Measurements from ENCODE around the gene SLC30A1. TPM values are rescaled to one million over a fixed set of nuclear protein-coding genes. Genes with fewer than 3 reads are reported as not detected.

SLC30A1 gene
- total and polyA plus RNA-seq, 2 of the 13 experiments (the other 11 are each of a cell fraction or from before 2014, with no cell fraction given): 5.9 to 24.4 TPM

DNA sequence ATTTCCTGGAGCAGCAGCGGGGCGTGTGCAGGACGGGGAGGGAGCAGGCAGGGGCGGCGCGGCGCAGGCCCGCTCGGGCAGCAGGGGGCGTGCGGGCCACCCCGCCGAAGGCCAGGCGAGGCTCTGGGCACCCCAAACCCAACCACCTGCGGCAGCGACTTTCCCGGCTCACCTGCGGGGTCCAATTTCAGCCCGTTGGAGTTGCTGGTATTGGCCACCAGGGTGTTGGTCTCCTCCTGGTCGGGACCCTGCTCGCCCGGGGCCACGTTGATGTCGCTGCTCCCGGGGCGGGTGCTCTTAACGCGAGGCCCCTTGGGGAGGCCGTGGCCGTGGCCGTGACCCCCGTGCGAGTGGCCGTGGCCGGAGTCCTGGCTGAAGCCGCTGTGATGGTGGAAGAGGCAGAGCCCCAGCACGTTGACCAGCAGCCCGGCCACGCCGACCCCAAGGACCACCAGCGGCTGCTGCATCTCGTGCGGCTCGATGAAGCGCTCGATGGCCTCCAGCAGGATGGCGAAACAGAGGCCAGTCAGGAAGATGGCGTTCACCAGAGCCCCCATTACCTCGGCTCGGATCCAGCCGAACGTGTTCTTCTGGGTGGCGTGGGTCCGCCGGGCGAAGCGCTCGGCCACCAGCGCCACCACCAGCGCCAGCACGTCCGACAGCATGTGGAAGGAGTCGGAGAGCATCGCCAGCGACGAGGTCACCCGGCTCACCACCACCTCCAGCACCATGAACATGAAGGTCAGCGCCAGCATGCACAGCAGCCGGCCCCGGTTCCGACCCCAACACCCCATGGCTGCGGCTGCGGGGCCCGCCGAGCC is 932 bp downstream of the SLC30A1 start (continued):
- TF ChIP-seq ZBTB38 (CRISPR knock-in tag; IDR thresholded peaks at IDR 0.05) (0 out of 2 replicates have a peak, but pooled peaks have one; percentile 51), ZNF768 (CRISPR knock-in tag; IDR thresholded peaks at IDR 0.05) (peak; percentile 73), SNAPC2 (CRISPR knock-in tag; IDR thresholded peaks at IDR 0.05) (peak; percentile 34; the same call in 1 of the 2 replicates), NFKB2 (CRISPR knock-in tag; IDR thresholded peaks at IDR 0.05; ENCODE audit: borderline replicate concordance) (peak; percentile 71; the same call in 1 of the 2 replicates), ZNF367 (CRISPR knock-in tag; IDR thresholded peaks at IDR 0.05; ENCODE audit: borderline replicate concordance) (no peak; the same call in 1 of the 2 replicates), ZNF350 (CRISPR knock-in tag; IDR thresholded peaks at IDR 0.05; ENCODE audit: borderline replicate concordance, low read depth) (no peak), NFIB (CRISPR knock-in tag; IDR thresholded peaks at IDR 0.05; ENCODE audit: borderline replicate concordance) (no peak), ZZZ3 (CRISPR knock-in tag; IDR thresholded peaks at IDR 0.05; ENCODE audit: borderline replicate concordance) (0 out of 2 replicates have a peak, but pooled peaks have one; percentile 55), REPIN1 (CRISPR knock-in tag; IDR thresholded peaks at IDR 0.05; ENCODE audit: borderline replicate concordance, low read depth) (peak; percentile 89), DNMT1 (CRISPR knock-in tag; IDR thresholded peaks at IDR 0.05) (no peak), EHMT2 (IDR thresholded peaks at IDR 0.05; ENCODE audit: borderline replicate concordance, low read depth, low read length) (no peak), AGO1 (IDR thresholded peaks at IDR 0.05; ENCODE audit: low read depth, low read length, poor library complexity, severe bottlenecking) (peak; percentile 37), MAFF (IDR thresholded peaks at IDR 0.05; ENCODE audit: low read depth, low read length) (no peak), TBP (CRISPR knock-in tag; IDR thresholded peaks at IDR 0.05) (no peak), ZNF225 (CRISPR knock-in tag; IDR thresholded peaks at IDR 0.05) (peak; percentile 53; the same call in 1 of the 2 replicates), ZNF639 (CRISPR knock-in tag; conservative IDR thresholded peaks at IDR 0.05) (no peak), TP53 (CRISPR knock-in tag; conservative IDR thresholded peaks at IDR 0.05) (no peak), TOPORS (CRISPR knock-in tag; IDR thresholded peaks at IDR 0.05) (peak; percentile 88), ZNF280D (CRISPR knock-in tag; IDR thresholded peaks at IDR 0.05) (no peak)
- TF ChIP-seq, protein P1, sequence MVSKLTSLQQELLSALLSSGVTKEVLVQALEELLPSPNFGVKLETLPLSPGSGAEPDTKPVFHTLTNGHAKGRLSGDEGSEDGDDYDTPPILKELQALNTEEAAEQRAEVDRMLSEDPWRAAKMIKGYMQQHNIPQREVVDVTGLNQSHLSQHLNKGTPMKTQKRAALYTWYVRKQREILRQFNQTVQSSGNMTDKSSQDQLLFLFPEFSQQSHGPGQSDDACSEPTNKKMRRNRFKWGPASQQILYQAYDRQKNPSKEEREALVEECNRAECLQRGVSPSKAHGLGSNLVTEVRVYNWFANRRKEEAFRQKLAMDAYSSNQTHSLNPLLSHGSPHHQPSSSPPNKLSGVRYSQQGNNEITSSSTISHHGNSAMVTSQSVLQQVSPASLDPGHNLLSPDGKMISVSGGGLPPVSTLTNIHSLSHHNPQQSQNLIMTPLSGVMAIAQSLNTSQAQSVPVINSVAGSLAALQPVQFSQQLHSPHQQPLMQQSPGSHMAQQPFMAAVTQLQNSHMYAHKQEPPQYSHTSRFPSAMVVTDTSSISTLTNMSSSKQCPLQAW (CRISPR knock-in tag; IDR thresholded peaks at IDR 0.05): peak; percentile 63; the same call in 1 of the 2 replicates
- TF ChIP-seq, protein P2, sequence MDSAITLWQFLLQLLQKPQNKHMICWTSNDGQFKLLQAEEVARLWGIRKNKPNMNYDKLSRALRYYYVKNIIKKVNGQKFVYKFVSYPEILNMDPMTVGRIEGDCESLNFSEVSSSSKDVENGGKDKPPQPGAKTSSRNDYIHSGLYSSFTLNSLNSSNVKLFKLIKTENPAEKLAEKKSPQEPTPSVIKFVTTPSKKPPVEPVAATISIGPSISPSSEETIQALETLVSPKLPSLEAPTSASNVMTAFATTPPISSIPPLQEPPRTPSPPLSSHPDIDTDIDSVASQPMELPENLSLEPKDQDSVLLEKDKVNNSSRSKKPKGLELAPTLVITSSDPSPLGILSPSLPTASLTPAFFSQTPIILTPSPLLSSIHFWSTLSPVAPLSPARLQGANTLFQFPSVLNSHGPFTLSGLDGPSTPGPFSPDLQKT (CRISPR knock-in tag; IDR thresholded peaks at IDR 0.05; ENCODE audit: borderline replicate concordance): no peak

All from HepG2 (cell line).